K562 (cell line): ENCODE measurements around the gene STEAP1B. TPM values are rescaled to one million over a fixed set of nuclear protein-coding genes. Genes with fewer than 3 reads are reported as not detected.

Experiments
- ZC3H11A ChIP-seq: IDR thresholded peaks from 2 replicates; pipeline ENCODE4 v1.6.1; 2012; ENCODE audit warnings: low read depth, low read length, improper control_type of control experiment
- polyA plus RNA-seq, 8 experiments: library from polyadenylated mRNA; depleted of rRNA in 4 of 8; stranded (reverse) in 5 of 8; unstranded in 3 of 8; fragments of >200 nt; fragmentation: Nextera tagmentation in 2 of 8; fragmentation: Illumina TruSeq in 1 of 8; extraction: Ambion mirVana in 2 of 8; extraction: Trizol in 1 of 8; gene quantifications; 2 replicates each; pipeline versions ENCODE4 v1.2.1 to v1.2.3, GENCODE V29; 2011 to 2014; ENCODE audit warnings: inconsistent platforms in 1 of 8, missing spikeins in 1 of 8
- total RNA-seq, 7 experiments: library from RNA; depleted of rRNA in 6 of 7; stranded (reverse); fragments of >200 nt in 6 of 7; fragmentation: Illumina TruSeq in 2 of 7; extraction: Trizol in 2 of 7; gene quantifications; 2 replicates each; pipeline versions ENCODE4 v1.2.1 to v1.2.3, GENCODE V29; 2011 to 2021; ENCODE audit warnings: low replicate concordance in 1 of 7
- TF ChIP-seq, protein P1 (sequence below), 2 experiments: fragments of 450-650 bp; IDR thresholded peaks; 2 replicates each; pipeline ENCODE4 v1.6.1; 2018; ENCODE audit warnings: mild to moderate bottlenecking in 2 of 2, low read depth in 1 of 2; ENCODE audit not compliant: partially characterized antibody in 2 of 2
- TF ChIP-seq, protein P2 (sequence below): fragments of 150-350 bp; conservative IDR thresholded peaks from 2 replicates; pipeline ENCODE4 v1.6.1; 2014; ENCODE audit warnings: low read length

The STEAP1B gene
- total and polyA plus RNA-seq, 9 of the 15 experiments (the other 6 are each of a cell fraction or from before 2014, with no cell fraction given): 20.0 to 38.5 (median 30.6) TPM

- TF ChIP-seq, protein P1, sequence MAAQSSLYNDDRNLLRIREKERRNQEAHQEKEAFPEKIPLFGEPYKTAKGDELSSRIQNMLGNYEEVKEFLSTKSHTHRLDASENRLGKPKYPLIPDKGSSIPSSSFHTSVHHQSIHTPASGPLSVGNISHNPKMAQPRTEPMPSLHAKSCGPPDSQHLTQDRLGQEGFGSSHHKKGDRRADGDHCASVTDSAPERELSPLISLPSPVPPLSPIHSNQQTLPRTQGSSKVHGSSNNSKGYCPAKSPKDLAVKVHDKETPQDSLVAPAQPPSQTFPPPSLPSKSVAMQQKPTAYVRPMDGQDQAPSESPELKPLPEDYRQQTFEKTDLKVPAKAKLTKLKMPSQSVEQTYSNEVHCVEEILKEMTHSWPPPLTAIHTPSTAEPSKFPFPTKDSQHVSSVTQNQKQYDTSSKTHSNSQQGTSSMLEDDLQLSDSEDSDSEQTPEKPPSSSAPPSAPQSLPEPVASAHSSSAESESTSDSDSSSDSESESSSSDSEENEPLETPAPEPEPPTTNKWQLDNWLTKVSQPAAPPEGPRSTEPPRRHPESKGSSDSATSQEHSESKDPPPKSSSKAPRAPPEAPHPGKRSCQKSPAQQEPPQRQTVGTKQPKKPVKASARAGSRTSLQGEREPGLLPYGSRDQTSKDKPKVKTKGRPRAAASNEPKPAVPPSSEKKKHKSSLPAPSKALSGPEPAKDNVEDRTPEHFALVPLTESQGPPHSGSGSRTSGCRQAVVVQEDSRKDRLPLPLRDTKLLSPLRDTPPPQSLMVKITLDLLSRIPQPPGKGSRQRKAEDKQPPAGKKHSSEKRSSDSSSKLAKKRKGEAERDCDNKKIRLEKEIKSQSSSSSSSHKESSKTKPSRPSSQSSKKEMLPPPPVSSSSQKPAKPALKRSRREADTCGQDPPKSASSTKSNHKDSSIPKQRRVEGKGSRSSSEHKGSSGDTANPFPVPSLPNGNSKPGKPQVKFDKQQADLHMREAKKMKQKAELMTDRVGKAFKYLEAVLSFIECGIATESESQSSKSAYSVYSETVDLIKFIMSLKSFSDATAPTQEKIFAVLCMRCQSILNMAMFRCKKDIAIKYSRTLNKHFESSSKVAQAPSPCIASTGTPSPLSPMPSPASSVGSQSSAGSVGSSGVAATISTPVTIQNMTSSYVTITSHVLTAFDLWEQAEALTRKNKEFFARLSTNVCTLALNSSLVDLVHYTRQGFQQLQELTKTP (IDR thresholded peaks at IDR 0.05; ENCODE audit: low read depth in 1 of 2, partially characterized antibody in 2 of 2): no peak
- TF ChIP-seq, protein P2, sequence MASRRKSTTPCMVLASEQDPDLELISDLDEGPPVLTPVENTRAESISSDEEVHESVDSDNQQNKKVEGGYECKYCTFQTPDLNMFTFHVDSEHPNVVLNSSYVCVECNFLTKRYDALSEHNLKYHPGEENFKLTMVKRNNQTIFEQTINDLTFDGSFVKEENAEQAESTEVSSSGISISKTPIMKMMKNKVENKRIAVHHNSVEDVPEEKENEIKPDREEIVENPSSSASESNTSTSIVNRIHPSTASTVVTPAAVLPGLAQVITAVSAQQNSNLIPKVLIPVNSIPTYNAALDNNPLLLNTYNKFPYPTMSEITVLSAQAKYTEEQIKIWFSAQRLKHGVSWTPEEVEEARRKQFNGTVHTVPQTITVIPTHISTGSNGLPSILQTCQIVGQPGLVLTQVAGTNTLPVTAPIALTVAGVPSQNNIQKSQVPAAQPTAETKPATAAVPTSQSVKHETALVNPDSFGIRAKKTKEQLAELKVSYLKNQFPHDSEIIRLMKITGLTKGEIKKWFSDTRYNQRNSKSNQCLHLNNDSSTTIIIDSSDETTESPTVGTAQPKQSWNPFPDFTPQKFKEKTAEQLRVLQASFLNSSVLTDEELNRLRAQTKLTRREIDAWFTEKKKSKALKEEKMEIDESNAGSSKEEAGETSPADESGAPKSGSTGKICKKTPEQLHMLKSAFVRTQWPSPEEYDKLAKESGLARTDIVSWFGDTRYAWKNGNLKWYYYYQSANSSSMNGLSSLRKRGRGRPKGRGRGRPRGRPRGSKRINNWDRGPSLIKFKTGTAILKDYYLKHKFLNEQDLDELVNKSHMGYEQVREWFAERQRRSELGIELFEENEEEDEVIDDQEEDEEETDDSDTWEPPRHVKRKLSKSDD: no peak
- no peak for TF ChIP-seq ZC3H11A
Measured at GRCh38 chr7:22445853-22446252, 54.1 kb downstream of the STEAP1B start (continued).
